Measurements from ENCODE around the gene KRT4. TPM values are rescaled to one million over a fixed set of nuclear protein-coding genes. Genes with fewer than 3 reads are reported as not detected.

KRT4 gene
- total and polyA plus RNA-seq, 2 donors (not counting 3 experiments of a cell fraction or from before 2014, with no cell fraction given): not detected

- H3K79me2 ChIP-seq (ENCODE audit: control insufficient read depth, insufficient read depth, low read length): no peaks in the 10 kb centered on the region
- H3K27me3 ChIP-seq (ENCODE audit: control insufficient read depth in 2 of 2, insufficient read depth in 2 of 2, low read length in 2 of 2): no peaks in the 10 kb centered on the region
- H3K4me2 ChIP-seq (ENCODE audit: insufficient read depth, low read length): no peak overlapping the region
- ChIA-PET POLR2A (no interaction called here), CTCF (interaction anchor here (1.5 kb wide), 1 partner anchor 51 kb away, joined by 3 read pairs; no protein-coding TSS in a partner anchor)
- DNase-seq (ENCODE audit: low read depth, low spot score) (no peak), FAIRE-seq (no peak)
- H3K4me3 ChIP-seq (replicated peaks in 1 of 3; ENCODE audit: insufficient read depth in 1 of 3, low read depth in 1 of 3, low read length in 3 of 3): no peak overlapping the region
- intact Hi-C loops (cut with micrococcal nuclease): no loop called here
- H4K20me1 ChIP-seq (replicated peaks; ENCODE audit: control insufficient read depth, extremely low read depth, insufficient read depth, low read length): no peaks in the 10 kb centered on the region
- H3K4me1 ChIP-seq (ENCODE audit: control insufficient read depth, extremely low read depth, insufficient read depth, low read length): no peaks in the 10 kb centered on the region
- TF ChIP-seq MYC (IDR thresholded peaks at IDR 0.05; ENCODE audit: low read depth, low read length): no peak
- no peak for TF ChIP-seq GATA2 (IDR thresholded peaks at IDR 0.05; ENCODE audit: insufficient read depth, insufficient read length, low read depth, low read length)
- dilution Hi-C loops (cut with MboI; ENCODE audit: extremely low pct_ligation_motif_present, low sequenced_read_pairs): no loop called here
- no peaks in the 10 kb centered on the region for H3K36me3 ChIP-seq (ENCODE audit: control insufficient read depth in 2 of 2, extremely low read depth in 1 of 2, insufficient read depth in 2 of 2, low read length in 2 of 2)
- no TSS peak for BruUV-seq (replicated peaks)
- H3K27ac ChIP-seq (ENCODE audit: insufficient read depth, low read depth, low read length): no peak overlapping the region
- H3K9ac ChIP-seq (replicated peaks; ENCODE audit: extremely low read depth, insufficient read depth, low read length): no peak overlapping the region
- no peaks in the 10 kb centered on the region for H3K9me1 ChIP-seq (replicated peaks; ENCODE audit: control insufficient read depth, extremely low read depth, insufficient read depth, low read length)
- no peak overlapping the region for H2AFZ ChIP-seq (ENCODE audit: low read depth, low read length)
- no peaks in the 10 kb centered on the region for H3K9me3 ChIP-seq (replicated peaks; ENCODE audit: control insufficient read depth, insufficient read depth, low read length)
Observed at GRCh38 chr12:52814710-52815155, 817 bp upstream of the KRT4 start.

- Histone ChIP-seq H3K4me1 (ENCODE audit: control insufficient read depth, extremely low read depth, insufficient read depth, low read length) (no peaks in the 10 kb centered on the region), H3K4me2 (ENCODE audit: insufficient read depth, low read length) (no peak overlapping the region), H3K27ac (ENCODE audit: insufficient read depth, low read depth, low read length) (no peak overlapping the region), H3K27me3 (ENCODE audit: control insufficient read depth in 2 of 2, insufficient read depth in 2 of 2, low read length in 2 of 2) (no peaks in the 10 kb centered on the region), H4K20me1 (replicated peaks; ENCODE audit: control insufficient read depth, extremely low read depth, insufficient read depth, low read length) (no peaks in the 10 kb centered on the region), H3K9ac (replicated peaks; ENCODE audit: extremely low read depth, insufficient read depth, low read length) (no peak overlapping the region), H3K36me3 (ENCODE audit: control insufficient read depth in 2 of 2, extremely low read depth in 1 of 2, insufficient read depth in 2 of 2, low read length in 2 of 2) (no peaks in the 10 kb centered on the region), H3K79me2 (ENCODE audit: control insufficient read depth, insufficient read depth, low read length) (no peaks in the 10 kb centered on the region), H3K9me3 (replicated peaks; ENCODE audit: control insufficient read depth, insufficient read depth, low read length) (no peaks in the 10 kb centered on the region), H2AFZ (ENCODE audit: low read depth, low read length) (no peak overlapping the region), H3K4me3 (replicated peaks in 1 of 3; ENCODE audit: insufficient read depth in 1 of 3, low read depth in 1 of 3, low read length in 3 of 3) (no peak overlapping the region), H3K9me1 (replicated peaks; ENCODE audit: control insufficient read depth, extremely low read depth, insufficient read depth, low read length) (no peaks in the 10 kb centered on the region)
- intact Hi-C loops (cut with micrococcal nuclease): no loop called here
- FAIRE-seq (no peak), DNase-seq (ENCODE audit: low read depth, low spot score) (no peak)
- TF ChIP-seq MAX (IDR thresholded peaks at IDR 0.05; ENCODE audit: insufficient read depth, insufficient read length) (no peak), POLR2A (IDR thresholded peaks at IDR 0.05; ENCODE audit: low read depth, low read length) (no peak), GATA2 (IDR thresholded peaks at IDR 0.05; ENCODE audit: insufficient read depth, insufficient read length, low read depth, low read length) (no peak), POLR2AphosphoS5 (IDR thresholded peaks at IDR 0.05; ENCODE audit: insufficient read depth, low read depth, low read length) (no peak)
- ChIA-PET CTCF (no interaction called here), POLR2A (no interaction called here)
- dilution Hi-C loops (cut with MboI; ENCODE audit: extremely low pct_ligation_motif_present, low sequenced_read_pairs): no loop called here
- BruUV-seq (replicated peaks): no TSS peak
Observed at GRCh38 chr12:52813203-52813819, 605 bp downstream of the KRT4 start.
